Mesendoderm (in vitro differentiated cells): ENCODE results near the gene COL9A2.

Experiments
- DNase-seq: peaks from one replicate; pipeline ENCODE4 v3.0.0; 2013
- H2AK5ac ChIP-seq: 2 replicates; pipeline ENCODE4 v1.6.1; 2013; ENCODE audit warnings: low read length, inconsistent platforms
- H2BK120ac ChIP-seq: 2 replicates; pipeline ENCODE4 v1.6.1; 2013; ENCODE audit warnings: low read depth, mild to moderate bottlenecking, low read length, moderate library complexity, mixed read lengths
- H2BK15ac ChIP-seq: replicated peaks from 2 replicates; pipeline ENCODE4 v1.6.1; 2013; ENCODE audit warnings: low read depth, mild to moderate bottlenecking, moderate library complexity
- H2BK5ac ChIP-seq: 2 replicates; pipeline ENCODE4 v1.6.1; 2013; ENCODE audit warnings: low read length, inconsistent platforms
- H3K18ac ChIP-seq: 2 replicates; pipeline ENCODE4 v1.6.1; 2013; ENCODE audit warnings: mild to moderate bottlenecking, low read length, mixed read lengths
- H3K23ac ChIP-seq: one replicate; pipeline ENCODE4 v1.6.1; 2013; ENCODE audit warnings: low read length
- H3K27ac ChIP-seq: 2 replicates; pipeline ENCODE4 v1.5.1; 2013; ENCODE audit warnings: low read depth, mild to moderate bottlenecking, inconsistent platforms, low read length, moderate library complexity
- H3K27me3 ChIP-seq: 2 replicates; pipeline ENCODE4 v1.6.1; 2013; ENCODE audit warnings: low read length, control low read depth, mild to moderate bottlenecking, inconsistent platforms; ENCODE audit not compliant: insufficient read depth, poor library complexity
- H3K36me3 ChIP-seq: 2 replicates; pipeline ENCODE4 v1.6.1; 2013; ENCODE audit warnings: low read length, inconsistent platforms; ENCODE audit not compliant: control insufficient read depth, insufficient read depth
- H3K4ac ChIP-seq: one replicate; pipeline ENCODE4 v1.6.1; 2013; ENCODE audit warnings: low read depth, mild to moderate bottlenecking, low read length, moderate library complexity
- H3K4me1 ChIP-seq: 2 replicates; pipeline ENCODE4 v1.6.1; 2013; ENCODE audit warnings: low read depth, low read length, inconsistent platforms; ENCODE audit not compliant: control insufficient read depth
- H3K4me2 ChIP-seq: 2 replicates; pipeline ENCODE4 v1.6.1; 2013; ENCODE audit warnings: low read length
- H3K4me3 ChIP-seq: 2 replicates; pipeline ENCODE4 v1.5.1; 2013; ENCODE audit warnings: mild to moderate bottlenecking, low read length
- H3K56ac ChIP-seq: one replicate; pipeline ENCODE4 v1.6.1; 2013; ENCODE audit warnings: low read length
- H3K79me1 ChIP-seq: 2 replicates; pipeline ENCODE4 v1.6.1; 2013; ENCODE audit warnings: low read length, inconsistent platforms
- H3K79me2 ChIP-seq: 2 replicates; pipeline ENCODE4 v1.6.1; 2013; ENCODE audit warnings: mild to moderate bottlenecking, low read length; ENCODE audit not compliant: control insufficient read depth, insufficient read depth
- H3K9ac ChIP-seq: 2 replicates; pipeline ENCODE4 v1.6.1; 2013; ENCODE audit warnings: low read length, inconsistent platforms
- H4K5ac ChIP-seq: one replicate; pipeline ENCODE4 v1.6.1; 2013; ENCODE audit warnings: low read length
- H4K8ac ChIP-seq: one replicate; pipeline ENCODE4 v1.6.1; 2013; ENCODE audit warnings: low read depth, mild to moderate bottlenecking, control low read depth, low read length, moderate library complexity
- WGBS: extraction: QIAGEN DNeasy Blood & Tissue Kit; methylation state at CpG from one replicate; pipeline ENCODE4 v1.1.7; 2013; ENCODE audit warnings: low lambda C conversion rate, missing lambda C conversion rate; ENCODE audit not compliant: insufficient coverage; ENCODE audit errors: extremely low coverage; 5-methylcytosine and 5-hydroxymethylcytosine counted together

Gene COL9A2

GRCh38 chr1:40309374-40310128 lies 7.5 kb downstream of the COL9A2 start:
- Histone ChIP-seq H3K79me1 (peaks cover 2% of the 10 kb centered on the region), H2BK120ac (no peak overlapping the region), H4K5ac (no peak overlapping the region), H3K4me3 (no peak overlapping the region), H3K79me2 (no peaks in the 10 kb centered on the region), H3K27me3 (no peaks in the 10 kb centered on the region), H3K18ac (no peak overlapping the region), H2AK5ac (no peak overlapping the region), H4K8ac (no peak overlapping the region), H3K27ac (no peak overlapping the region), H3K36me3 (peaks cover 7% of the 10 kb centered on the region), H3K23ac (no peak overlapping the region), H3K9ac (no peak overlapping the region), H3K56ac (no peak overlapping the region), H3K4me1 (peaks cover 1% of the 10 kb centered on the region), H2BK5ac (no peak overlapping the region), H3K4me2 (no peak overlapping the region), H3K4ac (no peak overlapping the region), H2BK15ac (no peak overlapping the region)
- no peak for DNase-seq
- 100% methylated on average over 1 of the region's 8 CpGs for WGBS

GRCh38 chr1:40308036-40308727 lies 8.9 kb downstream of the COL9A2 start:
- WGBS: no CpG with 5 or more reads among the region's 6 CpGs
- H3K36me3 ChIP-seq: peaks cover 7% of the 10 kb centered on the region
- no peak overlapping the region for H3K4me2 ChIP-seq
- H3K9ac ChIP-seq: no peak overlapping the region
- no peaks in the 10 kb centered on the region for H3K27me3 ChIP-seq
- DNase-seq: no peak
- no peak overlapping the region for H3K23ac ChIP-seq
- no peak overlapping the region for H3K27ac ChIP-seq
- H3K56ac ChIP-seq: no peak overlapping the region
- no peaks in the 10 kb centered on the region for H3K4me1 ChIP-seq
- no peaks in the 10 kb centered on the region for H3K79me1 ChIP-seq
- H2BK5ac ChIP-seq: no peak overlapping the region
- H2BK15ac ChIP-seq: no peak overlapping the region
- no peak overlapping the region for H3K18ac ChIP-seq
- H4K5ac ChIP-seq: no peak overlapping the region
- no peak overlapping the region for H2AK5ac ChIP-seq
- H3K4me3 ChIP-seq: no peak overlapping the region
- no peak overlapping the region for H2BK120ac ChIP-seq
- no peak overlapping the region for H3K4ac ChIP-seq
- no peaks in the 10 kb centered on the region for H3K79me2 ChIP-seq
- H4K8ac ChIP-seq: no peak overlapping the region

GRCh38 chr1:40307186-40307585 lies 9.9 kb downstream of the COL9A2 start:
- no peak overlapping the region for H2BK120ac ChIP-seq
- WGBS: no CpG with 5 or more reads among the region's 6 CpGs
- no peak overlapping the region for H2BK5ac ChIP-seq
- H3K4ac ChIP-seq: no peak overlapping the region
- H3K36me3 ChIP-seq: peaks cover 7% of the 10 kb centered on the region
- no peaks in the 10 kb centered on the region for H3K79me2 ChIP-seq
- no peaks in the 10 kb centered on the region for H3K27me3 ChIP-seq
- no peak overlapping the region for H3K4me3 ChIP-seq
- no peak overlapping the region for H3K27ac ChIP-seq
- H3K9ac ChIP-seq: no peak overlapping the region
- no peaks in the 10 kb centered on the region for H3K79me1 ChIP-seq
- no peak overlapping the region for H3K18ac ChIP-seq
- H4K8ac ChIP-seq: no peak overlapping the region
- H3K56ac ChIP-seq: no peak overlapping the region
- DNase-seq: no peak
- H4K5ac ChIP-seq: no peak overlapping the region
- no peak overlapping the region for H3K4me2 ChIP-seq
- H2BK15ac ChIP-seq: no peak overlapping the region
- no peaks in the 10 kb centered on the region for H3K4me1 ChIP-seq
- no peak overlapping the region for H2AK5ac ChIP-seq
- H3K23ac ChIP-seq: no peak overlapping the region

GRCh38 chr1:40306296-40306695 lies 10.8 kb downstream of the COL9A2 start:
- Histone ChIP-seq H4K8ac (no peak overlapping the region), H3K4me2 (no peak overlapping the region), H3K4me3 (no peak overlapping the region), H3K36me3 (peaks cover 9% of the 10 kb centered on the region), H2BK120ac (no peak overlapping the region), H2BK15ac (no peak overlapping the region), H3K4me1 (no peaks in the 10 kb centered on the region), H2BK5ac (no peak overlapping the region), H3K79me1 (no peaks in the 10 kb centered on the region), H2AK5ac (no peak overlapping the region), H3K4ac (no peak overlapping the region), H4K5ac (no peak overlapping the region), H3K27ac (no peak overlapping the region), H3K27me3 (no peaks in the 10 kb centered on the region), H3K79me2 (no peaks in the 10 kb centered on the region), H3K23ac (no peak overlapping the region), H3K18ac (no peak overlapping the region), H3K56ac (no peak overlapping the region), H3K9ac (no peak overlapping the region)
- WGBS: no CpG with 5 or more reads among the region's 4 CpGs
- DNase-seq: no peak

GRCh38 chr1:40305871-40306270 lies 11.2 kb downstream of the COL9A2 start:
- Histone ChIP-seq H3K36me3 (peaks cover 9% of the 10 kb centered on the region), H3K18ac (no peak overlapping the region), H3K79me2 (no peaks in the 10 kb centered on the region), H2BK120ac (no peak overlapping the region), H2BK5ac (no peak overlapping the region), H3K4me2 (no peak overlapping the region), H4K8ac (no peak overlapping the region), H2BK15ac (no peak overlapping the region), H3K4me3 (no peak overlapping the region), H4K5ac (no peak overlapping the region), H3K79me1 (no peaks in the 10 kb centered on the region), H3K4ac (no peak overlapping the region), H2AK5ac (no peak overlapping the region), H3K56ac (no peak overlapping the region), H3K4me1 (no peaks in the 10 kb centered on the region), H3K23ac (no peak overlapping the region), H3K27me3 (no peaks in the 10 kb centered on the region), H3K27ac (no peak overlapping the region), H3K9ac (no peak overlapping the region)
- no CpG with 5 or more reads among the region's 2 CpGs for WGBS
- DNase-seq: no peak
